GM19395 (cell line): ENCODE measurements around the gene TNFSF11.

Experiments used
- ATAC-seq: cut with Tn5 transposase; IDR thresholded peaks from one replicate; pipeline ENCODE4 v1.9.1; 2021; ENCODE audit warnings: mild to moderate bottlenecking, moderate library complexity; ENCODE audit not compliant: unreplicated experiment

Gene TNFSF11

DNA sequence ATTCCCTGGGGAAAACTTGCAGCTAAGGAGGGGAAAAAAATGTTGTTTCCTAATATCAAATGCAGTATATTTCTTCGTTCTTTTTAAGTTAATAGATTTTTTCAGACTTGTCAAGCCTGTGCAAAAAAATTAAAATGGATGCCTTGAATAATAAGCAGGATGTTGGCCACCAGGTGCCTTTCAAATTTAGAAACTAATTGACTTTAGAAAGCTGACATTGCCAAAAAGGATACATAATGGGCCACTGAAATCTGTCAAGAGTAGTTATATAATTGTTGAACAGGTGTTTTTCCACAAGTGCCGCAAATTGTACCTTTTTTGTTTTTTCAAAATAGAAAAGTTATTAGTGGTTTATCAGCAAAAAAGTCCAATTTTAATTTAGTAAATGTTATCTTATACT lies 33.6 kb downstream of the TNFSF11 start:
- no peak for ATAC-seq

DNA sequence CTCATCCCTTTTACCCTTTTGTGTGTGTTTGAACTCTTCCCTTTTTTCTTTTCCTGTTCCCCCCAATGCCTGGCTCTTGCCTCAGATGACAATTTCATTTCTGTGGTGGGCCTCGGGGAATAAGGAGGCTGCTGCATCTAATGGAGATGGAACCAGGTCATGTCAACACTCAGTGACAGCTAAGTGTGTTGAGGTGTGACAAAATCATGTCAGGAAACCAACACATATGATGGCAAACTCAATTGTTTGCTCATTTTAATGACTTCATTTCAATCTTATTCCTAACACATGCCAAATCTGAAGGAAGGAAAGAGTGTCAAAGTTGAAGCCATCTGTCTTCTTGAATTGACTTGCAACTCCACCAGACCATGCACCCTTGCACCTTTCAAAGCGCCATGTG lies 36.7 kb downstream of the TNFSF11 start:
- ATAC-seq, result no peak

DNA sequence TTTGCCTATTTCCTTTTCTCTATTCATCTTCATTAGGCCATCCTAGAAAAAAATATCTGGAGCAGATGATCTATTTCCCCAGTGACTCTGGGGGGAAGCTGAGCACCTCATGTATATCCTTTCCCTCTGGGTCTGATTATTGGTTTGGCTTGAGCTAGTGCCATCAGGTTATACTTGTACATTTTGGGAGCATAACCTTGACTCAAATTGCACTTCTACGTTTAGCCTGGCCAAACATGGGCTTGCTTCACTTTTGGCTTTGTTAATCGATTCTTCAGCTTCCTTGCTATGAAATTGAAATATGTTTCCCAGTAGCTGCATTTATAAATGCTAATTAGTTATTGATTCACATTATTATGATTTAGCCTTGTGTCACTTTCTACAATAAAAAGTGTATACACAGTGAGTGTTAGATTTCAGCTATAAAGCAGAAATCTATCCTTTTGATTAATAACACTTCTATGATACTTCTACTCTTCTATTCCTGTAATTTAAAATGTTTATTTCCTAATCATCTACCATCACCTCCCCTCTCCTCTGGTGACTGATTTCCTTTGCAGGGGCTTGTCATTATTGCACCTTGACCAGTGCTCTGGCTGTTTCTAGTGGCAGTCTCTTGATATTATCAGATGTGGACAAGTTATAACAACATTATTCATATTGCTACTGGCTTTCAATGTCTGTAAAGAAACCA lies 37.3 kb downstream of the TNFSF11 start:
- no peak for ATAC-seq

- ATAC-seq, result no peak
Observed at GRCh38 chr13:42612021-42612765, 38.2 kb downstream of the TNFSF11 start.

- no peak for ATAC-seq
Observed at GRCh38 chr13:42614436-42615035, 40.6 kb downstream of the TNFSF11 start.

DNA sequence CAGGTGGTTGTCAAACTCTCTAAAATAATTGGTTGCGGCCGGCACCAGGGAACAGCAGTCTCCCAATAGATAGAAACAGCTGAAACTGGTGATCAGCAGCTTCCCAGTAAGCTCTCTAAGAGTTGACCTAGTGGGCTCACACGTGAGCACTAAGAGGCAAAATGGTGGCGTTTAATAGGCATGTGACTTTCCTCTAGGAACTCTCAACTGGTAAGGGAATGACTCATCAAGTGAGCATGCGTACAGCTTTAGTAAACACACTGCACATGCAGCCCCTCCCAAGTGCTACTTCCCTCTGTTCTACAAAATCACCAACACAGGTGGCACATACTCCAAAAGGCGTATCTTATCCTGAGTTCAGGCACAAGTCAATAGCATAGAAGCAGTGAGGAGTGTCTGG lies 41.7 kb downstream of the TNFSF11 start:
- no peak for ATAC-seq

DNA sequence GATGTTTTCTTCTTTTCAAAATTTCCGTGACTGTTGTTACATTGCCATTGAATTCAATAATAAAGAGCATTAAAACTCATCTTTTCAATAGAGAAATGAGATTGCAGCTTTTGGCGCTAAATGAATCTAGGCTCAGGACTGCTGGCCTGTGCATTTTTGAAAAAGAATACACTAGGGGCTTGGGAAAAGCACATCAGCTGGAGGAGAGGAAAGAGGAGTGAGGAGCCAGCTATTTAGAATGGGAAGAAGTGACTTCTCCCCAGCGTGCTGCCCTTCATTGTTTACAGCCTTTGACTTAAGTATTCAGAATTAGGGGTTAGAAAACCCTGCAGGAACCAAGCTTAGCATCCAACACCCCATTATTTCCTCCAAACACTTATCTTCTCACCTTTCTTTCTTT lies 43.3 kb downstream of the TNFSF11 start:
- no peak for ATAC-seq

- no peak for ATAC-seq
Observed at GRCh38 chr13:42623916-42624315, 50.0 kb downstream of the TNFSF11 start.

GRCh38 chr13:42625611-42626010 lies 51.7 kb downstream of the TNFSF11 start:
- ATAC-seq, result no peak

- no peak for ATAC-seq
Observed at GRCh38 chr13:42626176-42626860, 52.4 kb downstream of the TNFSF11 start.

- no peak for ATAC-seq
Observed at GRCh38 chr13:42628666-42629065, 54.7 kb downstream of the TNFSF11 start.

DNA sequence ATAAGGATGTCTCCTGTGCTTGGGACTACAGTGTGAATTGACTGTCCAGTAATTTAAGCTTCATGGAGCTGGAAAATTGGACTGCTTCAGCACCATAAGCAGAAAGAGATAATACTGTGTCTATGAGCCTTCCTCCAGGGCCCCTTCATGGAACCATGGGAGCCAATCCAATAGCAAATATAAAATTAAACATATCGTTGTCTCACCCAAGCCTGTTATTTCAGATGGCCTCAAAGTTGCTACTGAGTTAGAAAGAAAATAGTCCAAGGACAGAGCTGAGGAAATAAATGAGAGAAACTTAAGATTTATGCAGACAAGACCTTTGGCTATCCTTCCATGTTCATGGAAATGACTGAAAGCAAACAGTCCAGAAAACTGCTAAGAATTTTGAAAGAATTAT lies 57.2 kb downstream of the TNFSF11 start:
- no peak for ATAC-seq

GRCh38 chr13:42633495-42633894 lies 59.5 kb downstream of the TNFSF11 start:
- no peak for ATAC-seq

- ATAC-seq, result no peak
Observed at GRCh38 chr13:42638101-42638500, 64.1 kb downstream of the TNFSF11 start.

- no peak for ATAC-seq
Observed at GRCh38 chr13:42638886-42639285, 64.9 kb downstream of the TNFSF11 start.

- no peak for ATAC-seq
Observed at GRCh38 chr13:42643076-42643475, 69.1 kb downstream of the TNFSF11 start.

DNA sequence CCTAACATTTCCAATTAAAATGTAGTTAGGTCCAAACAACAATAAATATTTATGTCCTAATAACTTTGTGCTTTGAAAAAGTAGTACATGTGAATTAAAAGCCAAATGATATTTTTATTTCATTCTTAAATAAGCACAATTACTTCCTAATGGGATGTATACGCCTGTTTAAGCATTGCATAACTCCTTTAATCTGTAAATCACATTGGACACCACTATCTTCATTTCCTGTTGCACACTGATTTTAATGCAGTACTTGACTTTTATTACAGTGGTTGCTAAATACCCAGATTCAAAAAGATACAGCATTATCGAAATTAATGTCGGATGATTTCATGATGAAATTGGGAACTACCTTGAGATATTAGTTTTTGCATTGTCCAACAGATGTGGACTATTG lies 70.9 kb downstream of the TNFSF11 start:
- ATAC-seq, result no peak

DNA sequence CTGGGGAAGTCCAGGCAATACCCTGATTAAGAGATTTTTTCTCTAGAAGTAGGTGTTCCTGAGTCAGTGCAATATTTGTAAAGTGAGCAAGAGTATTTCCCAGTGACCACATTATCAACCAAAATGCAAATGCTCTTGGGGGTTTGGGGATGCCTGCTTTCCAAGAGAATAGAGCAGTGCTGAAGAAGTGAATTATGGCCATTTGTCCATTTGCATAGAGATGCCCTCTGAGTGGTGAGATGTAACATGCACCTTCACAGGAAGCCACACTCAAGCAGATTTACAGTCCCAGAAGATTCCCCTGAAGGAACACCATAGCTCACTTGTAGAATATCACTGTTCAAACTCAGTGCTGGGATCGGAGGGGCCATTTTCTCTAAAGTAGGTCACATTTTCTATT lies 71.8 kb downstream of the TNFSF11 start:
- ATAC-seq, result no peak

GRCh38 chr13:42649141-42649540 lies 75.2 kb downstream of the TNFSF11 start:
- no peak for ATAC-seq

DNA sequence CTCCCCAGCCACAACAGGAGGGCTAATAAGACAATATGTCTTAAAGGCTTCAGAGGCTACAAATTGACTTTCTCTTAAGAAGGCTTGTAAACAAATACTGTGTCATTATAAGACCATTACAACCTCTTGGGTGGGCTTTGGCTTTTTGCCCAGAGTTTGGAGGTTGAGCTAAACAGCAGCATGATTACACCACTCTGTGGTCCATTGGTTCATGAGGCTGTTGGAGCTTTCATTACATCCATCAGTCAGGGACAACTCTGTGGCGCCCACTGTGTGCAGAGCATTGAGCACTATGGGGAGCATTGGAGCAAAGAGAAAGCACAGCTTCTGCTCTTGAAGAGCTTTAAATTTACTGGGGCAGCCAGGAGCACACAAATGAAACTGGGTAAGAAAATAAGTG lies 75.9 kb downstream of the TNFSF11 start:
- ATAC-seq, result no peak

DNA sequence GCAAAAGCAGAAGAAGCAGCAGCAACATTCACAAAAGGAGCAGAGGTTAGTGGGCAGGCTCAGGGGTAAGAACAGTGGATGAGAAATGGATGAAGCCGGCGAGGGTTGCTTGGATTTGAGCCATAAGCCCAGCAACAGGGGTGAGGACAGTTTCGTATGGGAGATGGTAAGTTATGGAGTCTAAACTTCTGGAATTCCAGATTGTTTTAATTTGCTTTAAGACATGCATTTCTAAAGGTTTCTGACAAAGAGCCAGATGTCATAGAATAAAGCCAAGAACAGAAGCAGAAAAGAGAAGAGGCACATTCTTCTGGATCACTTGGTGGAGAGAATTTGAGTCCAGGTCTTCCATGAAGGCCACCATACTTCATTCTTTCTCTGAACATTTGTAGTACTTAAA lies 76.6 kb downstream of the TNFSF11 start:
- no peak for ATAC-seq
